Panc1 (cell line): ENCODE data around the gene STXBP4. TPM values are rescaled to one million over a fixed set of nuclear protein-coding genes. Genes with fewer than 3 reads are reported as not detected.

Experiments
- ATAC-seq: fragments of 200-7000 bp; cut with Tn5 transposase; 2 replicates; pipeline ENCODE4 v1.9.1; 2020; ENCODE audit warnings: mild to moderate bottlenecking, moderate library complexity
- BruUV-seq: library from RNA; stranded (reverse); fragments of 400-500 nt; replicated peaks from 2 replicates; lab custom pipeline; 2021; lab: Mats Ljungman, UMichigan
- CTCF ChIA-PET: fragments of 300-600 bp; sonication (Branson Sonifier 250); formaldehyde crosslinking; loops from one replicate; lab custom pipeline; 2022; ENCODE audit warnings: antibody characterized with exemption; lab: Charles Lee
- POLR2A ChIA-PET: fragments of 300-600 bp; sonication (Branson Sonifier 250); formaldehyde crosslinking; loops from one replicate; lab custom pipeline; 2022; ENCODE audit warnings: antibody characterized with exemption; lab: Charles Lee
- DNase-seq: peaks from one replicate; pipeline ENCODE4 v3.0.0-alpha.2; 2010; ENCODE audit warnings: low read depth, low spot score
- H3K27ac ChIP-seq: 2 replicates; pipeline ENCODE4 v1.5.1; 2011; ENCODE audit warnings: mild to moderate bottlenecking, low read length, inconsistent platforms
- H3K27me3 ChIP-seq: fragments of 200-500 bp; sonication (Bioruptor generic); 2 replicates; pipeline ENCODE4 v1.6.0; 2014; ENCODE audit warnings: low read length, inconsistent platforms; ENCODE audit not compliant: control insufficient read depth, insufficient read depth
- H3K36me3 ChIP-seq: fragments of 200-500 bp; sonication (Bioruptor generic); 2 replicates; pipeline ENCODE4 v1.5.1; 2014; ENCODE audit warnings: inconsistent platforms, mild to moderate bottlenecking, low read length, moderate library complexity; ENCODE audit not compliant: control insufficient read depth, insufficient read depth
- H3K4me1 ChIP-seq: 2 replicates; pipeline ENCODE4 v1.5.1; 2011; ENCODE audit warnings: inconsistent platforms, mild to moderate bottlenecking, low read length, moderate library complexity; ENCODE audit not compliant: control insufficient read depth, insufficient read depth
- H3K4me3 ChIP-seq, 2 experiments: 2 replicates each; pipeline ENCODE4 v1.5.1; 2011 to 2012; ENCODE audit warnings: low read depth in 2 of 2, low read length in 2 of 2, mild to moderate bottlenecking in 2 of 2, inconsistent platforms in 1 of 2, moderate library complexity in 1 of 2
- H3K9me3 ChIP-seq: fragments of 200-500 bp; sonication (Bioruptor generic); 2 replicates; pipeline ENCODE4 v1.5.1; 2014; ENCODE audit warnings: low read depth, mild to moderate bottlenecking, inconsistent platforms, low read length, moderate library complexity; ENCODE audit not compliant: control insufficient read depth, insufficient read depth
- POLR2AphosphoS5 ChIP-seq: IDR thresholded peaks from 2 replicates; pipeline ENCODE4 v1.6.1; 2012; ENCODE audit warnings: mild to moderate bottlenecking, low read depth, low read length, moderate library complexity
- SIN3A ChIP-seq: IDR thresholded peaks from 2 replicates; pipeline ENCODE4 v1.6.1; 2012; ENCODE audit warnings: low read depth, mild to moderate bottlenecking, low read length, moderate library complexity, borderline replicate concordance; ENCODE audit not compliant: insufficient read depth
- TCF7L2 ChIP-seq: IDR thresholded peaks from 2 replicates; pipeline ENCODE4 v1.6.1; 2011; ENCODE audit warnings: mild to moderate bottlenecking, low read depth, low read length, inconsistent platforms
- in situ Hi-C: cut with HindIII; loops from 2 replicates; pipeline ENCODE4 v1.10.0; 2016; ENCODE audit warnings: low sequenced_read_pairs, low pct_unique_long_range_greater_than_20kb
- intact Hi-C: fragments of 100-400 bp; cut with micrococcal nuclease; formaldehyde crosslinking; loops from one replicate; pipeline ENCODE4 v1.10.0; 2022; ENCODE audit not compliant: unreplicated experiment
- total RNA-seq: library from RNA; stranded (reverse); gene quantifications from one replicate; pipeline ENCODE4 v1.2.1, GENCODE V29; 2021; ENCODE audit not compliant: unreplicated experiment
- TF ChIP-seq, protein P1 (sequence below): fragments of 450-650 bp; IDR thresholded peaks from 2 replicates; pipeline ENCODE4 v1.5.1; 2017; ENCODE audit warnings: mild to moderate bottlenecking
- TF ChIP-seq, protein P2 (sequence below), 2 experiments: IDR thresholded peaks; 2 replicates each; pipeline ENCODE4 v1.6.1; 2011 to 2012; ENCODE audit warnings: low read depth in 2 of 2, control low read depth in 1 of 2, low read length in 1 of 2, mild to moderate bottlenecking in 1 of 2, moderate library complexity in 1 of 2; ENCODE audit not compliant: insufficient read depth in 1 of 2

The STXBP4 gene
- total RNA-seq, 1 experiment from 2014 or later: 12.8 TPM

DNA sequence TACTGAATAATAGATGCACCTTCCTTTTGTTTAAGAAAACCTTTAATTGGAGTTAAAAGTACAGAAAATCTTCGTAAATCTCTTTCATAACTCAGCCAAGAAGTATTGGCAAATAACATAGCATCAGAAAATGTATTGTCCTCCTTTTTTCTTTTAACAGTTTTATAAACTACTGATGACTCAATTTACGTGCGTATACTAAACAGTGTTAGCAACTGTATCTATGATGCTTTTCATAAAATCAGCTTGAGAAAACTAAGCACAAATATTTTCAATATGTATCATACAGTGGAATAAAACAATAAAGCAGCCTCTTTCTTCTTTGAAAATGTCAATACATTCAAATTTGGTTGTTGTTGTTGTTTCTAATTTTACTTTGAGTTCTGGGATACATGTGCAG lies 88.6 kb downstream of the STXBP4 start:
- TF ChIP-seq, protein P1, sequence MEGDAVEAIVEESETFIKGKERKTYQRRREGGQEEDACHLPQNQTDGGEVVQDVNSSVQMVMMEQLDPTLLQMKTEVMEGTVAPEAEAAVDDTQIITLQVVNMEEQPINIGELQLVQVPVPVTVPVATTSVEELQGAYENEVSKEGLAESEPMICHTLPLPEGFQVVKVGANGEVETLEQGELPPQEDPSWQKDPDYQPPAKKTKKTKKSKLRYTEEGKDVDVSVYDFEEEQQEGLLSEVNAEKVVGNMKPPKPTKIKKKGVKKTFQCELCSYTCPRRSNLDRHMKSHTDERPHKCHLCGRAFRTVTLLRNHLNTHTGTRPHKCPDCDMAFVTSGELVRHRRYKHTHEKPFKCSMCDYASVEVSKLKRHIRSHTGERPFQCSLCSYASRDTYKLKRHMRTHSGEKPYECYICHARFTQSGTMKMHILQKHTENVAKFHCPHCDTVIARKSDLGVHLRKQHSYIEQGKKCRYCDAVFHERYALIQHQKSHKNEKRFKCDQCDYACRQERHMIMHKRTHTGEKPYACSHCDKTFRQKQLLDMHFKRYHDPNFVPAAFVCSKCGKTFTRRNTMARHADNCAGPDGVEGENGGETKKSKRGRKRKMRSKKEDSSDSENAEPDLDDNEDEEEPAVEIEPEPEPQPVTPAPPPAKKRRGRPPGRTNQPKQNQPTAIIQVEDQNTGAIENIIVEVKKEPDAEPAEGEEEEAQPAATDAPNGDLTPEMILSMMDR: no peak
- TF ChIP-seq SIN3A (no peak), TCF7L2 (no peak), POLR2AphosphoS5 (no peak)
- TF ChIP-seq, protein P2, sequence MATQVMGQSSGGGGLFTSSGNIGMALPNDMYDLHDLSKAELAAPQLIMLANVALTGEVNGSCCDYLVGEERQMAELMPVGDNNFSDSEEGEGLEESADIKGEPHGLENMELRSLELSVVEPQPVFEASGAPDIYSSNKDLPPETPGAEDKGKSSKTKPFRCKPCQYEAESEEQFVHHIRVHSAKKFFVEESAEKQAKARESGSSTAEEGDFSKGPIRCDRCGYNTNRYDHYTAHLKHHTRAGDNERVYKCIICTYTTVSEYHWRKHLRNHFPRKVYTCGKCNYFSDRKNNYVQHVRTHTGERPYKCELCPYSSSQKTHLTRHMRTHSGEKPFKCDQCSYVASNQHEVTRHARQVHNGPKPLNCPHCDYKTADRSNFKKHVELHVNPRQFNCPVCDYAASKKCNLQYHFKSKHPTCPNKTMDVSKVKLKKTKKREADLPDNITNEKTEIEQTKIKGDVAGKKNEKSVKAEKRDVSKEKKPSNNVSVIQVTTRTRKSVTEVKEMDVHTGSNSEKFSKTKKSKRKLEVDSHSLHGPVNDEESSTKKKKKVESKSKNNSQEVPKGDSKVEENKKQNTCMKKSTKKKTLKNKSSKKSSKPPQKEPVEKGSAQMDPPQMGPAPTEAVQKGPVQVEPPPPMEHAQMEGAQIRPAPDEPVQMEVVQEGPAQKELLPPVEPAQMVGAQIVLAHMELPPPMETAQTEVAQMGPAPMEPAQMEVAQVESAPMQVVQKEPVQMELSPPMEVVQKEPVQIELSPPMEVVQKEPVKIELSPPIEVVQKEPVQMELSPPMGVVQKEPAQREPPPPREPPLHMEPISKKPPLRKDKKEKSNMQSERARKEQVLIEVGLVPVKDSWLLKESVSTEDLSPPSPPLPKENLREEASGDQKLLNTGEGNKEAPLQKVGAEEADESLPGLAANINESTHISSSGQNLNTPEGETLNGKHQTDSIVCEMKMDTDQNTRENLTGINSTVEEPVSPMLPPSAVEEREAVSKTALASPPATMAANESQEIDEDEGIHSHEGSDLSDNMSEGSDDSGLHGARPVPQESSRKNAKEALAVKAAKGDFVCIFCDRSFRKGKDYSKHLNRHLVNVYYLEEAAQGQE (IDR thresholded peaks at IDR 0.05; ENCODE audit: insufficient read depth in 1 of 2, low read depth in 2 of 2, low read length in 1 of 2): no peak
- no peaks in the 10 kb centered on the region for H3K27me3 ChIP-seq
- no peaks in the 10 kb centered on the region for H3K9me3 ChIP-seq
- ATAC-seq (no peak), DNase-seq (no peak)
- no TSS peak for BruUV-seq
- no peak overlapping the region for H3K27ac ChIP-seq
- POLR2A ChIA-PET: interaction anchor here (0.5 kb wide), 1 partner anchor 42 kb away, joined by 3 read pairs; no protein-coding TSS in a partner anchor
- in situ Hi-C loops (no loop called here), intact Hi-C loops (no loop called here)
- CTCF ChIA-PET: no interaction called here
- H3K36me3 ChIP-seq: no peaks in the 10 kb centered on the region
- no peak overlapping the region for H3K4me3 ChIP-seq
- no peaks in the 10 kb centered on the region for H3K4me1 ChIP-seq

DNA sequence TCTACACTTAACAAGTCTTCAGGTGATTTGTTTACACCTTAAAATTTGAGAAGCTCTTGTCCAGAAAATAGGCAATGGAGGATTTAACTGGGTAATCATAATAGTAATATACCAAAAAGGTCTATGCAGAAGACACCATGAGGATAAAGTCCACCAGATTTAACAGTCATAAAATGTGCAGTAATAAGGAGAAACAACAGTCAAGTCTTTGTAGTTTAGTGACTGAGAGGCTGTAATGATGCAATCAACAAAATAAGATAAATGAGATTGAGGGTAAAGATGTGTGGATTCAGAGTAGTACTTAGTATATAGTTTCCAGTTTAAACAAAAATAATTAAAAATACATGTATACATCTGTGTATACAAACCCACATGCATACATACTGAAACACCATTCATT lies 91.2 kb downstream of the STXBP4 start:
- no peaks in the 10 kb centered on the region for H3K9me3 ChIP-seq
- intact Hi-C loops (no loop called here), in situ Hi-C loops (no loop called here)
- TF ChIP-seq POLR2AphosphoS5 (no peak), TCF7L2 (no peak), SIN3A (no peak)
- TF ChIP-seq, protein P1: no peak
- TF ChIP-seq, protein P2 (IDR thresholded peaks at IDR 0.05; ENCODE audit: insufficient read depth in 1 of 2, low read depth in 2 of 2, low read length in 1 of 2): no peak
- ChIA-PET CTCF (interaction anchor here (0.5 kb wide), 1 partner anchor 89 kb away, joined by 7 read pairs; no protein-coding TSS in a partner anchor), POLR2A (no interaction called here)
- no peak for DNase-seq
- no TSS peak for BruUV-seq
- H3K36me3 ChIP-seq: no peaks in the 10 kb centered on the region
- ATAC-seq: no peak
- H3K4me3 ChIP-seq: no peak overlapping the region
- H3K27ac ChIP-seq: no peak overlapping the region
- H3K4me1 ChIP-seq: no peaks in the 10 kb centered on the region
- H3K27me3 ChIP-seq: no peaks in the 10 kb centered on the region
